Motor neuron (in vitro differentiated cells): Measurements from ENCODE around the gene DLG1. TPM values are rescaled to one million over a fixed set of nuclear protein-coding genes. Genes with fewer than 3 reads are reported as not detected.

ENCODE experiments used
- ATAC-seq, 8 experiments: fragments of 200-7000 bp; cut with Tn5 transposase; replicated peaks in 6 of 8; 2 replicates each; pipeline ENCODE4 v1.8.0; 2021; ENCODE audit warnings: mild to moderate bottlenecking in 8 of 8, moderate library complexity in 8 of 8
- H3K27ac ChIP-seq, 2 donors: fragments of 250-450 bp; sonication (Bioruptor Pico); 2 replicates each; pipeline ENCODE4 v1.9.0; 2021; ENCODE audit warnings: antibody characterized with exemption in 2 of 2, mild to moderate bottlenecking in 2 of 2, moderate library complexity in 1 of 2
- H3K4me1 ChIP-seq, 2 donors: fragments of 250-450 bp; sonication (Bioruptor Pico); replicated peaks in 1 of 2; 2 replicates each; pipeline ENCODE4 v1.6.1; 2021; ENCODE audit warnings: antibody characterized with exemption in 2 of 2, mild to moderate bottlenecking in 2 of 2, moderate library complexity in 1 of 2
- H3K4me3 ChIP-seq, 5 donors: fragments of 250-450 bp; sonication (Bioruptor Pico); 2 replicates each; pipeline ENCODE4 v1.9.0; 2021; ENCODE audit warnings: antibody characterized with exemption in 5 of 5, mild to moderate bottlenecking in 5 of 5, moderate library complexity in 4 of 5
- WGBS, 10 experiments: fragments of 450-650 bp; shearing (Covaris generic); methylation state at CpG; one replicate each; pipeline ENCODE4 v1.0.0; 2022; 5-methylcytosine and 5-hydroxymethylcytosine counted together
- in situ Hi-C, 9 experiments: fragments of 400-800 bp; cut with MboI; loops; one replicate each; pipeline ENCODE4 v1.15.0; 2021; ENCODE audit warnings: low sequenced_read_pairs in 9 of 9, low pct_unique_long_range_greater_than_20kb in 2 of 9; ENCODE audit not compliant: unreplicated experiment in 9 of 9
- total RNA-seq, 8 experiments: library from RNA; unstranded; fragments of 300-600 nt; gene quantifications; 2 replicates each; pipeline versions ENCODE4 v1.2.3 to v1.2.4, GENCODE V29; 2022

The DLG1 gene
- total RNA-seq, 8 experiments from 2014 or later = 20.3 to 109 (median 47.7) TPM

- Histone ChIP-seq H3K4me3 (no peak overlapping the region), H3K4me1 (peaks cover 9 to 17% of the 10 kb centered on the region in 2 donors), H3K27ac (peak overlapping the region in 1 of 2 donors; percentile 28)
- peak in 7 of 8 experiments; percentile 25 to 71 (median 55) for ATAC-seq
- in situ Hi-C loops = no loop called here
- 2 to 79% (median 18%) methylated on average over 2 to 5 of the region's 5 CpGs; no CpG with 5 or more reads in 1 of the 10 experiments for WGBS, 10 experiments
Observed at GRCh38 chr3:197309528-197310361, 11.3 kb upstream of the DLG1 start.

GRCh38 chr3:197308591-197308990, 10.2 kb upstream of the DLG1 start:
- in situ Hi-C loops = no loop called here
- Histone ChIP-seq H3K4me1 (peaks cover 9 to 17% of the 10 kb centered on the region in 2 donors), H3K27ac (peak overlapping the region in 1 of 2 donors; percentile 51), H3K4me3 (no peak overlapping the region)
- ATAC-seq = peak in 1 of 8 experiments; percentile 22
- 21 to 100% (median 68%) methylated on average over 1 to 3 of the region's 3 CpGs for WGBS, 10 experiments

DNA sequence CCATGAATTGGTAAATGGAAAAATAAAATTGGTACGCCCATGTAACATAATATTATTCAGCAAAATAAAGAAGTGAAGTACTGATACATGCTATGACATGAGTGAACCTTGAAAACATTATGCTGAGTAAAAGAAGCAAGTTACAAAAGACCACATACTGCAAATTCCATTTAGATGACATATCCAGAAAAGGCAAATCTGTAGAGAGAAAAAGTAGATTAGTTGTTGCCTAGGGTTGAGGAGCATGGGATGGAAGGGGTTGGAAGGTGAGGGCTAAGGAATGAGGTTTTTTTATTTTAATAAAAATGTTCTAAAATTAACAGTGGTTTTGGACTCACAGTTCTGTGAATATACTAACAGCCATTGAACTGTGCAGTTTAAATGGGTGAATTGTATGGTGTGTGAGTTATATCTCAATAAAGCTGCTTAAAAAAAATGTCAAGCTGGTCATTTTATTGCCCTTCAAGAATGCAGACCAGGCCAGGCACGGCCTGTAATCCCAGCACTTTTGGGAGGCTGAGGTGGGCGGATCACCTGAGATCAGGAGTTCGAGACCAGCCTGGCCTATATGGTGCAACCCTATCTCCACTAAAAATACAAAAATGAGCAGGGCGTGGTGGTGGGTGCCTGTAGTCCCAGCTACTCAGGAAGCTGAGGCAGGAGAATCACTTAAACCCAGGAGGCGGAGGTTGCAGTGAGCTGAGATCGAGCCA, 8.1 kb upstream of the DLG1 start:
- H3K27ac ChIP-seq = no peak overlapping the region
- ATAC-seq = peak in 4 of 8 experiments; percentile 8 to 58 (median 46)
- in situ Hi-C loops = no loop called here
- H3K4me1 ChIP-seq = peaks cover 9 to 17% of the 10 kb centered on the region in 2 donors
- WGBS, 10 experiments = 56 to 100% (median 89%) methylated on average over 1 to 6 of the region's 7 CpGs
- no peak overlapping the region for H3K4me3 ChIP-seq

DNA sequence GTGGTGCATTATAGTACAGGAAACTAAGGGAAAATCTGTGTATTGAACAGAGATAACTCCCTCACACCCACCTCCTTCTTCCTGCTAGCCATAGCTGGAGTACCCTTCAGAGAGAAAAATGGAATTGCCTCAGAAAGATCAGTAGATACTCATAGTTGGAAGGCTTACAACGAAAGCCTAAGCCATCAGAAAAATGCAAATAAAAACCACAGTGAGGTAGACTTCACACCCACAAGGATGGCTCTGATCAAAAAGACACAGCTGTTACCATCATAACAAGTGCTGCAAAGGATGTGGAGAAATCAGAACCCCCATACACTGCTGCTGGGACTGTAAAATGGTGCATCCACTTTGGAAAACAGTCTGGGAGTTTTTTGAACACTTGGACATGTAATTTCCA, 7.4 kb upstream of the DLG1 start:
- Histone ChIP-seq H3K4me3 (no peak overlapping the region), H3K4me1 (peaks cover 9 to 17% of the 10 kb centered on the region in 2 donors), H3K27ac (no peak overlapping the region)
- ATAC-seq = peak in 2 of 8 experiments; percentile 6 to 14
- in situ Hi-C loops = no loop called here
- 0 to 100% (median 78%) methylated on average over 1 of the region's 1 CpG; no CpG with 5 or more reads in 3 of the 10 experiments for WGBS, 10 experiments

DNA sequence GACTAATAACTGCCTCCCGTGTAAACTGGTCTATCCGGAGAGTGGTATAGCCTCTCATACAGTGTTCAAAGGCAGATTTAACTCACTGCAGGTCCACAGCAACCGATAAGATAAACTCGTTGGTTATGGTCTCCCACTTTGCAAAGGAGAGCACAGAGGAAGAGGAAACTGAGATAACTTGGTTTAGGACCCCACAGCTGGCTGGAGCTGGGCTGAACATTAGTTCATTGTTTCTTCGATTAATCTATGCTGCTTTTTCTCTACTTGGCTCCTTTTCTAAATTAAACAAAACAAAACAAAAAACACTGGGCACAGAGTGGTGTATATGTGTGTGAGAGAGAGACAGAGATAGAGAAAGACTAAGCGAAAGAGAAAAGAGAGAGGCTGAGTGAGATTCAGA, 5.0 kb upstream of the DLG1 start:
- Histone ChIP-seq H3K4me1 (peaks cover 0 to 4% of the 10 kb centered on the region in 2 donors), H3K4me3 (no peak overlapping the region), H3K27ac (no peak overlapping the region)
- in situ Hi-C loops = no loop called here
- no peak for ATAC-seq
- 68 to 100% (median 85%) methylated on average over 1 to 6 of the region's 6 CpGs for WGBS, 10 experiments

DNA sequence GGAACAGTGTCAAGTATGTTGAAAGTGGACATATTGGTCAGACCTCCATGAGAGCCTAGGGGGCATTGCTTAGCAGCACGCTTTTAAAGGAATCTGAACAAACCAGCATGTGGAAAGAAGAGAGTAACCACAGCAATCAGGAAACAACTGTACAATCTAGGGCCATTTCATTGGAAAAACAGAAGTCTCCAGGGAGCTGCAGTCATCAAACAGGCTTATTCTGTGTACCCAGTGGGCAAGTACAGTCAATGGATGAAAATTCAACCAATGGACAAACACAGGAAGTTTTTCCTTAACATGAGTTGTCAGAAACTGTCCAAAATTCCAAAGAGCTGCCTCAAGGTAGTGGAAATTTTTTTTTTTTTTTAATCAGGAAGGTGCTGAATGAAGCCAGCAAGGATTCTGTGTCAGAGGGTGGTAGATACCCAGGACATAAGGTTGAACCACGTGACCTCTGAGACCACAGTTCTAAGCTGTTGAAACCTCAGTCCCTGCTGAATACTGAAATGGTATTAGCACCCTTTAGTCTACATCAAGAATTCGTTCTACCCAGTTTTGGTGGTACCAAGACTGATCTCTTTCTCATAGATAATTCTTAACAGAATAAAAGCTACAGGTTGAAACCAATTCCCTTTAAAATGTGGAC, 4.4 kb upstream of the DLG1 start:
- in situ Hi-C loops = no loop called here
- H3K27ac ChIP-seq = no peak overlapping the region
- peaks cover 0 to 3% of the 10 kb centered on the region in 2 donors for H3K4me1 ChIP-seq
- ATAC-seq = peak in 1 of 8 experiments; percentile 52
- WGBS, 10 experiments = 30 to 100% (median 85%) methylated on average over 1 to 3 of the region's 3 CpGs; no CpG with 5 or more reads in 3 of the 10 experiments
- H3K4me3 ChIP-seq = no peak overlapping the region

GRCh38 chr3:197302033-197302432, 3.6 kb upstream of the DLG1 start:
- in situ Hi-C loops = no loop called here
- H3K27ac ChIP-seq = no peak overlapping the region
- H3K4me1 ChIP-seq = peaks cover 0 to 3% of the 10 kb centered on the region in 2 donors
- H3K4me3 ChIP-seq = no peak overlapping the region
- ATAC-seq = no peak
- 83 to 100% (median 100%) methylated on average over 1 to 3 of the region's 3 CpGs for WGBS, 10 experiments

GRCh38 chr3:197300361-197300760, 1.9 kb upstream of the DLG1 start:
- Histone ChIP-seq H3K4me3 (no peak overlapping the region), H3K27ac (no peak overlapping the region), H3K4me1 (peaks cover 0 to 10% of the 10 kb centered on the region in 2 donors)
- in situ Hi-C loops = no loop called here
- 88 to 100% (median 95%) methylated on average over 1 to 7 of the region's 7 CpGs; no CpG with 5 or more reads in 2 of the 10 experiments for WGBS, 10 experiments
- ATAC-seq = no peak

DNA sequence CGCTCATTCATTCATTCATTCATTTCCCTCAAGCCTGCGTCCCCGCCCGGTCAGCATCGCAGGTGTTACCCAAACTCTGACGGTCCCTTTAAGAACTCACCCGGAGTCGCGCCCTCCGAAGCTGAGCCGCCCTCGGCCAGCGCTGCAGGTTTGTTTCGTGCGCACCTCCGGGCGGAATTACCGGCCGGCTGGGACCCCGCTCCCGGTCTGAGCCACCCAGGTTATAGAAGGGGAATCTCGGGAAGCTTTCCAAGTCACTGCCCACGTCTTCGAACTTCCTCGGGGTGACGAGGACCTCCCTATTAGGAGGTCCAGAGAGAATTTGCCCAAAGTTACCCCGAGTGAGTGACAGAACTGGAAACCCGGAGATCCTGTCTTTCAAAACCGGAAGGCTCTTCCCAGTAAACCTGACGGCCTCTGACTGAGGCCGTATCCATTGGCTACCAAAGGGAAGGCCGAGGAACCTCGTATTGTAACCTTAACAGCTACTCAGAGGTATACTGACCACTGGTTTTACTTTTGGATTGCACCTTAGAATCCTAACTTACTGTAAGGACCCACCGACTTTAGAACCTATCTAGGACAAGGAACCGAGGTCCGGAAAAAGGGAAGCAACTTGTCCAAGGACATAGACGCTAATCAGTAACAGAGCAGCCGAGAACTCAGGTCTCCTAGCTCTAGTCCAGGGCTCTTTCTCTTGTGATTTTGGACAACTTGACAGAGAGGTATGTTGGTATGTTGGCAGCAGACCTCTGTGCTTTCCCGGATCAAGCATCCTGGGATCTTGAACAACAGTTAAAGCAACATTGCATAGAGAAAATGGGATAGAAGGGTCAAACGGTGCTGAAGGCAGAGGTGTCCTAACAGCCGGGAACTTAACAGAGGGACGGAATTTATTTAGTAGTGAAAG, 788 bp upstream of the DLG1 start:
- peak overlapping the region; percentile 59 to 94 (median 78) for H3K4me3 ChIP-seq
- peak in 3 of 8 experiments; percentile 5 to 28 (median 14) for ATAC-seq
- H3K4me1 ChIP-seq = peaks cover 0 to 10% of the 10 kb centered on the region in 2 donors
- 0 to 56% (median 28%) methylated on average over 1 to 18 of the region's 42 CpGs; no CpG with 5 or more reads in 1 of the 10 experiments for WGBS, 10 experiments
- in situ Hi-C loops = loop anchor here in 2 of 9 experiments (25.0 kb wide), 2 partner anchors 163 to 213 kb away; no protein-coding TSS in a partner anchor
- no peak overlapping the region for H3K27ac ChIP-seq

DNA sequence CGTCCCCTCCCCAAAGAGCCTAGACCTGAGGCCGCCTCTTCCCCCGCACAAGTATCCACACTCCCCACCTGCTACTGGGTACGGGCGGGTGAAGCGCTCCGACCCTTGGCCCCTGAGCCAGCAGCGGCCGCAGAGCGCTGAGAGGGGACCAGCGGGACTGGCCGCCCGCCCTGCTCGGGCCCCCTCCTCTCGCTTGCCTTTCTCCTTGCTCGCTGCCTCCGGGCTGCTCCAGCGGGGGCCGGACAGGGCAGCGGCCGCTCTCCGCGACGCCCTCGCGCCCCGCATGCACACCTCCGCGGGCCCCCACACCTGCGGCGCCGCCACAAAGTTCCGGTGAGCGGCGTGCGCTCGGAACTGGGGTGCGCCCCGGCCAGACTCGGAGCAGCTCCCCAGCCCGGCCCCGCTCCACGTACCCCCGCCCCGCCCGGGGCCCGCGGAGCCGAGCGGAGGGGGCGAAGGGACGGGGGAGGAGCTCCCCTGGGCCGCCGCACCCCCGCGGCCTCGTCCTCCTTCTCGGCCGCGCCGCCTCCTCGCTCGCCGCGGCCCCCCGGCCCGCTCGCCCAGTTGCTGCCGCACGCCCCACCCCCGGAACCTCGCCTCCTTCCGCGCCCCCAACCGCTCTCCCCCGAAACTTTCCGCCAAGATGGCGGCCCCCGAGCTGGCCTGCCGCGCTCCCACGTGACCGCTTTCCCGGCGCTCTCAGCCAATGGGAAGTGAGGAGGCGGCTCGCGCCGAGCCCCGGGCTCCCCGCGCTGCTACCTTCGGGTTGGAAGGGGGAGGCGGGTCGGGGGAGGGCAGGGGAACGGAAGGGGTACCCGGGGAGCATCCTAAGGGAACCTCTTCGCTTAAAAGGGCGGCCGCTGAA, 704 bp downstream of the DLG1 start:
- 0 to 2% methylated on average over 6 to 8 of the region's 100 CpGs; no CpG with 5 or more reads in 8 of the 10 experiments for WGBS, 10 experiments
- Histone ChIP-seq H3K4me3 (peak overlapping the region; percentile 59 to 94 (median 78)), H3K4me1 (peaks cover 0 to 10% of the 10 kb centered on the region in 2 donors), H3K27ac (peak overlapping the region; percentile 45 to 91)
- in situ Hi-C loops = loop anchor here in 2 of 9 experiments (25.0 kb wide), 2 partner anchors 165 to 215 kb away; no protein-coding TSS in a partner anchor
- peak; percentile 78 to 87 (median 82) for ATAC-seq

DNA sequence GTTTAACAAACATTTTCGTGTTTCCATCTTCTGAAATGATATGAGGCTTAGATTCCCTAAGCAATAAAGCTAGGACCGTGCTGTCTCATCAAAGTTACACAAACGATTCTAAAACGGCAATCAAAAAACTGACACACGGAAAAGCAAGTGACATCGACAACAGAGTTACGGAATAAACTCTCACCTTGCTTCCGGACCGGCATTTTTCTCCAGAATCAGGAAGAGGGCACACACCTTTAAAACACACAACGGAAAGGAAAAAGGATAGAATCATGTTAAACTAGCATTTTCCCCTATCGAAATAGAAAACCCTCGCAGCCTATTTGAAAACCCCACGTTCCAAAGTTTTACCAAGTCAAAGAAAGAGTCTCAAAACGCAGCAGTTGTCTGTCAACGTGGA, 1.4 kb downstream of the DLG1 start:
- Histone ChIP-seq H3K27ac (no peak overlapping the region), H3K4me3 (peak overlapping the region; percentile 59 to 94 (median 78)), H3K4me1 (peaks cover 0 to 10% of the 10 kb centered on the region in 2 donors)
- in situ Hi-C loops = loop anchor here in 2 of 9 experiments (25.0 kb wide), 2 partner anchors 165 to 215 kb away; no protein-coding TSS in a partner anchor
- ATAC-seq = no peak
- 0 to 3% (median 0%) methylated on average over 1 to 14 of the region's 15 CpGs; no CpG with 5 or more reads in 1 of the 10 experiments for WGBS, 10 experiments
